NCI-H1048 (cell line): ENCODE results near the gene PPDPF.

Experiments used
- DNase-seq: peaks from one replicate; lab custom pipeline; 2025; lab: John Stamatoyannopoulos, UW

PPDPF gene

DNA sequence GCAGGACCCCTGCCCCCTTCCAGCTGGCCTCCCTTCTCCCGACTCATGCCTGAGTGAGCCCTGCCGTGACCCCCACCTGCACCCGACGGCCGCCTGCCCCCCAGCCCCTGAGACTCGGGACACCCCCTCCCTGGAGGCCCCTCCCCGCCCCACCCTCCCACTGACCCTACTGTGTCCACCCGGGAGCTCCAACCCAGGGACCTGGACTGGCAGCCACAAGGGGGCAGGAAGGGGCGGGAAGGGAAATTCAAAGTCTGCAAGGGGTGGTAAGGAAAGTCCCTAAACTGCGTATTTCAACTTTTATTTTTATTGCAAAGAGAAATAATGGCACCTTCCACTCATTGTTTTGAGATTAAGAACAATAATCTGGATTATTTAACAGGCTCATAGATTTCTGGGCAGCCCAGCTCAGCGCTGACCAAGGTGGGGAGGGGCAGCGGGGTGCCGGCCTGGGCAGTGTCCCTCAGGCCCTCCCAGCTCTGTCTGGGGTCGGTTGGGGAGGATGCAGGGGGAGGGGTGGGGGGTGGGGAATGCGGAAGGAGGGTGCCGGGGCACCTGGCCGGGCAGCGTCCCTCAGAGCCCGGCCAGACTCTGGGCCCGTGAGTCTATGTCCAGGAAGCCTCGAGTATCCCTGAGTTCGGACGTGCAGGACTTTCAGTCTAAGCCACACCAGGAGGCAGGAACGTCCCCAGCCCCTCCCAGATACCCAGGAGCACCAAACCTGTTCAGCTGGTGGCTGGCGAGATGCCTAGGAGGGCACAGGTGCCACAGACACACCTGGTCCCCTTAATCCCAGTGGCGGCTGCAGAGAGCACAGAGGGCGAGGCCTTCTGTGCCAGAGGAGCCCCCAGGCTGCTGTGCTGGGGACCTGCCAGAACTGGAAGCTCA lies 17.9 kb downstream of the PPDPF start:
- DNase-seq, result no peak

DNA sequence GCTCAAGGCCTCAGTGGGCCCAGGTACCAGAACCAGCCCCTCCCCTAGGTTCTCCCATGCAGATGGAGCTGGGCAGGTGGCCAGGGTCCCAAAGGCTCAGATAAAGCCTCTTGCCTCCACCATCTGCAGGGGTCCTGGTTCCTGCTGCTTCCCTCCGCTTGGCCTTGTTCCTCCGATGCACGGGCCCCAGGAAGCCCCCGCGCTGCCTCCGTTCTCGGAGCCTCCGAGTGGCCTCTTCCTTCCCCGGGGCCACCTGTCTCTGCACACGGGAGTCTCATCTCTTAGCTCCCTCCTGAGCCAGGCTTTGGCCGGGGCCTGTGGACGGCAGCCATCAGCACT lies 18.5 kb downstream of the PPDPF start:
- DNase-seq, result no peak

DNA sequence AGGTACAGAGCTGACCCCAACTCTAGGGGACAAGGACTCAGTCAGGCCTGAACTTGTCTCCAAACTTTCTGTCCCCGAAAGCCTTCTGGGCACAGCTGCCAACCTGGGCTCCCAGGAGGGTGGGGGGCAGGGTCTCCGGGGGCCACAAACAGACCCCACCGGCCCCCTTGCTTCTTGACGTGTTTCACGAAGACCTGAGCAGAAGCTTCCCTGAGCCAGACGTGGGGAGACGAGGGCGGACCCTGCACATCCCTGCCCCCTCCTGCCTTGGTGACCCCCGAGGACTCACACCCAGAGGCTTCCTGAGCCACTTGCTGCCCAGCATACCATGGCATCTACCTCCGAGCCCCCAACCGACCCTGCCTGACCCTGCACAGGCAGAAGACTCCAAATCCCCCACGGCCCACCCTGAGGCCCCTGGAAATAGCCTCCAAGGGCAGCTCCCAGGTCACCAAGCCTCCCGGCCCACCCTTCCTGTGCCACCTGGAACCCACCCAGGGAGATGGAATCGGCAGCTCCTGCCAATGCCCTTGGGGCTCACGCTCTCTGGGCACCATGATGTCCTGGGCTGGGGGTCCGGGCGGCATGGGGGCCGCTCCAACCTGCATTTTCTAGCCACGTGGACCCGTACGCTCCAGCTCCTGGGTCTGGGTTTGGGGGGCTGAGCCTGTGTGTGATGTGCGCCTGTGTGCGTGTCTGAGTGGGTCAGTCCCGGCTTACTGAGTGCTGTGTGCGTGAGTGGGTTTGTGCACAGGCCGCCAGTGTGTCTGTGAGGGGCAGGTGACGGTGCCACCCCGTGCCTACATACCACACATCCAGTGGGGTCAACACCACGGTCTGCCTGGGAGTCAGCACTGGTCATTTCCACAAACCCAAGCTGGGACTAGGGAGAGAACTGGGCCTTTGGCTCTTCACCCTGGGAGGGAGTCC lies 19.1 kb downstream of the PPDPF start:
- no peak for DNase-seq

DNA sequence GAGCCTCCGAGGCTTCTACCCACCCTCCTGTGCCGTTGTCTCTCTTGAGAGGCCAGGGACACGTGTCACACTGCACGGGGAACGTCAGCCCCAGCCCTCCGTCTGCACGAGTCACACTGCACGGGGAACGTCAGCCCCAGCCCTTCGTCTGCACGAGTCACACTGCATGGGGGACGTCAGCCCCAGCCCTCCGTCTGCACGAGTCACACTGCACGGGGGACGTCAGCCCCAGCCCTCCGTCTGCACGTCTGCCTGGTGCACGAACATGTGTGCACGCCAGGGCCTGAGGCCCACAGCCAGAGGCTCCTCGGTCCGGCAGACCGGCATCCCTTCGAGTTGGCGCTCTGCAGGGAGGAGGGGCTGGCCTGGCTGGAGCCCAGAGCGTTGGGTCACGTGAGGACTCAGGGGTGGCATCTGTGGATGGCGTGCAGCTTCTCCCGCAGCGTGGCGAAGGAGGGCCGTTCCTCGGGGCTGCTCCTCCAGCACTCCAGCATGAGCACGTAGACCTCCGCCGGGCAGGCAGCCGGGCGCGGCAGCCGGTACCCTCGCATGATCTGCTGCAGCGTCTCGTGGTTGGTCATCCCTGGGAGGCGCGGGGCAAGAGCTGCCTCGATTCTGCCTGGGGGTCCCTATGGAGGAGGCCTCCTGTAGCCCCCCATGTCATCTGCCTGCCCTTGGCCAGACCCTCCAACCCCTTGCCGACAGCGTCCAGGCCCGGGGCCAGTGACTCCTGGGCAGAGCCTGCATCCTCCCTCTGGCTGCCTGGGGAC lies 20.0 kb downstream of the PPDPF start:
- no peak for DNase-seq

DNA sequence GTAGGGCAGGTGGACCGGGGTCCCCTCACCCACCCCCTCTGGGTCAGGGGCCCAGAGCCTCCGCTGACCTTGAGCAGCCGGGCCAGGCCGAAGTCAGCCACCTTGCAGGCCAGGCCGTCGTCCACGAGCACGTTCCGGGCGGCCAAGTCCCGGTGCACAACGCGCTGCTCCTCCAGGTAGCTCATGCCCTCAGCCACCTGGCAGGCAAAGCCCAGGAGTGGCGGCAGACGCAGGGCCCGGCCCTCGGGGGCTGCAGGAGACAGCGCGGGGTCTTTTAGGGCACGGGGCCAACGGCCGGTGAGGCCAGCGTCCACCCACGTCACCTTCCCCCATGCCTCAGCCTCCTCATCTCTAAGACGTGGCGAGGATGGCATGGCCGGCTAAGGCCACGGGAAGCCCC lies 20.8 kb downstream of the PPDPF start:
- DNase-seq, result no peak

DNA sequence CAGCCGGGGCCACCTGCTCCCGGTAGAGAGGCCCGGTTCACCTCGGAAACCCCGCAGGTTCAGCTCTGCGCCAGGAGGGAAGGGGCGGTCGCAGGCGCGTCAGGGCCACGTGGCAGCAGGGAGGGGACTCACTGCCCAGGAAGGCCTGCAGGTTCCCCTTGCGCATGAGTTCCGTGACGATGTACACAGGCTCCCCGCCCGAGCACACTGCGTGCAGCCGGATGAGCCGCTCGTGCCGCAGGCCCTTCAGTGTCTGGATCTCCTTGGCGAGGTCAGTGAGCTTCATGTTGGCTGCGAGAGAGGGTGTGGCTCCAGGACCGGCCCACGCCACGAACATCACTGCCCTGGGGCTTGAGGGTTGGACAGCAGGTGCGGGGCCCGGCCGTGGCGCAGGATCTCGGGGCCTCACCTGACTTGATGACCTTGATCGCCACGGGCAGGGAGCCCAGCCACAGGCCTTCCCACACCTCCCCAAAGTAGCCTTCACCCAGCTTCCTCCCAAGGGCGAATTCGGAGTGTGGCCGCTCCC lies 21.5 kb downstream of the PPDPF start:
- DNase-seq, result no peak

DNA sequence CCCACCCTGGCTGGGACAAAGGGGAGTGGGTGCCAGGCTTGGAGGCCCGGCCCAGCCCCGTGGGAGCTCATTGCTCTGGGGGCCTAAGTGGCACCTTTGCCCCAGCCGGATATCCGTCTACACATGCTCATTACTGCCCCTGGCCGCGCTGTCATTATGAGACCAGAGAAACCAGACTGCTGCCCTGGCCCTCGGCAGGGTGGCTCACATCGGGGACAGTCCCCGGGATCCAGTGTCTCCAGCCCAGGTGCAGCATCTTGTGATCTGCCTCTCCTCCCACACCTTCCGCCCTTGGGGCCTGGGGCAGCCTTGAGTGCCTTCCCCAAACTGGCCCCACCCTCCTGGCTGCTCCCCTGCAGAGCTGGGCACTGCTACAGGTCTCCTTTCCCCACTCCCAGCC lies 22.1 kb downstream of the PPDPF start:
- DNase-seq, result no peak

DNA sequence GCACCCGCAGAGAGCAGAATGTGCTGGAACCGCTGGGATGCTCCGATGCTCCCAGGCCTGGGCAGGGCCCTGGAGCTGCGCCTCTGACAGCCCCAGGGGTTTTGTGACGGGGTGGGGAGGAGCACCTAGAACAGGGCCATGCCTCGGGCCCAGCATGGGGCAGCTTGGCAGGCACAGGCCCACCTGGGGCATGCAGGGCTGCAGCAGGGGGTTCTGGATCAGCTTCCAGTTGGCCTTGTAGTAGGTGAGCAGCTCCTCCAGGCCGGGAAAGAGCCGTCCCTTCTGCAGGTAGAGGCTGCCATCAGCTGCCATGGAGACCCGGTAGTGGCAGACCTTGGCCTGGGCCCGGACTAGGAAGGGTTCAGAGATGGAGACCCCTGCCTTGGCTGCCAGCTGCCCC lies 22.6 kb downstream of the PPDPF start:
- DNase-seq, result no peak

DNA sequence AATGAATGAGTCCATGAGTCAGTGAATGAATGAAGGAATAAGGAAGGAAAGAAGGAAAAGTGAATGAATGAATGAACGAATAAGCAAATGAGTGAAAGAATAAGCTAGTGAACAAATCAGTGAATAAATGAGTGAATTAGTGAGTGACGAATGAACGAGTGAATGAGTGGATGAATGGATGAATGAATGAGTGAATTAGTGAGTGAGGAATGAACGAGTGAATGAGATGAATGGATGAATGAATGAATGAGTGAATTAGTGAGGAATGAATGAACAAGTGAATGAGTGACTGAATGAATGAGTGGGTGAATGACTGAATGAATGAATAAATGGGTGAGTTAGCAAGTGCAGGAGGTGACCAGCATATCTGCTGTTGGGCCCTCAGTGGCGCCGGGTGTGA lies 23.2 kb downstream of the PPDPF start:
- DNase-seq, result no peak

DNA sequence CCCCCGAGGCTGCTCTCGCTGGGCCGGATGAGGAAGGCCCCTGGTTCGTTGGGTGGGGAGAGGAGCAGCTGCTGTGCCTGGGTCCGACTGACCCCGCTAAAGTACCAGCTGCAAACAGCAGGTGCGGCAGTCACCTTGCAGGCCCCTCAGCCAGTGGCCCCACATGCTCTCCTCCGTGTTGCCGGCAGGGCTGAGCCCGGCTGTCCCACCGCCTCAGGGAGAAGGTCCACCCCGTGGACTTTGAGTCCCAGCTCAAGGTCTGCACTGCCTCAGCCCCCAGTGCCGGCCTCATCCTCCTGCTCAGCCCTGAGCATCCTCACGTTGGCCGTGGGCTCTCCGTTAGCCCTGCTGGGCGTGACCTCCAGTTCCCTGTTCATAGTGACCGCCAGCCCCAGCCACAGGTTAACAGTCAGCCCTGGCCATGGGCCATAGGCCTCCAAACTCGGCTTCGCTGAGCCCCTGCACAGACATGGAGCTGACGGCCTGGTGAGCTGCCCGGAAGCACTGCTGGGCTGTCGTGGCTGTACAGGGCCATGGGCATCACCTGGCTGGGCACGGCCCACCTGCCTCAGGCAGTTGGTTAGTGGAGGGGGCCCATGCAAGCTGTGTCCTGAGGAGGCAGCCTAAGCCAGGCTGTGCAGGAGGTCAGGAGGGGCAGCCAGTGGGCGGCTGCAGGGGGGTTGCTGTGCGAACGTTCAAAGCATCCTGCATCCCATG lies 23.8 kb downstream of the PPDPF start:
- no peak for DNase-seq

DNA sequence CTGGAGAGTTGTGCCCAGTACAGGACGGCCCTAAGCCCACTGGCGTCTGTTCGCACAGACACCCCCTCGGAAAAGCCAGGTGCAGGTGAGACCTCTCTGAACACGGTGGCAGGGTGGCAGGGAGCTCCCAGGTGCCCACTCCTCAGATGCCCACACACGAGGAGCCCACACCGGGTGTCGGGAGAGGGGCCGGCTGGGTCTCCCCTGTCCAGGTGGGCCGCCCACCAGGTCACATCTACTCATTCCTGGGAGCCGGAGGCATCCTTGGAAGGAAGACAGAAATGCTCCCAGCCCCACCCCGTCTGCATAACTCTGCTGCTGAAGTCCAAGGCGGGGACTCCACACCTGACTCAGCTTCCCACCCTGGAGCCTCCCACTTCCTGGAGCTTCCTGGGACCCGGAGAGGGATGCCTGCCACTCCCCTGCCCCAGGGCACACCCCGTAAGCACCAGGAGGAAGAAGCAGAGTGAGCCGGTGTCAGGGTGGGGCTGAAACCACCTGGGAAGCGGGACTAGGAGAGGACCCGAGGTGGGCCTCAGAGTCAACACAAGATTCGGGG lies 24.5 kb downstream of the PPDPF start:
- DNase-seq, result no peak

DNA sequence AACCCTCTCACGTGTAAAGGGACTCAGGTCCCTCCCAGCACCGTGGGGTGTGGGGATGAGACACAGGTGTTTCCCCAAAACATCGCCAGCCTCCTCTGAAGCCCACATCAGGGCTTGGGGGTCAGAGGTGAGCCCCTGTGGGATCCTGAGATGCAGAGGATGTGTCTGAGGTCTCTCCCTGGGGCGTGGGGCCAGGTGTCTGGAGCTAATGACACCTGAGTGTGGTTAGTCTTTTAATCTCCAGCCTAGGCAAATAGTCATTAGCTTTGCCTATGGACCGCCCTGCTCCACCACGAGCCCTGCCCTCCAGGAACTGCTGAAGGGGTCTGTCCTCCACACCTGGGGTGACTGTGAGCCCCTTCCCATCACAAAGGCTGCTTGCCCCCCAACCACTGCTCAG lies 25.2 kb downstream of the PPDPF start:
- DNase-seq, result no peak

DNA sequence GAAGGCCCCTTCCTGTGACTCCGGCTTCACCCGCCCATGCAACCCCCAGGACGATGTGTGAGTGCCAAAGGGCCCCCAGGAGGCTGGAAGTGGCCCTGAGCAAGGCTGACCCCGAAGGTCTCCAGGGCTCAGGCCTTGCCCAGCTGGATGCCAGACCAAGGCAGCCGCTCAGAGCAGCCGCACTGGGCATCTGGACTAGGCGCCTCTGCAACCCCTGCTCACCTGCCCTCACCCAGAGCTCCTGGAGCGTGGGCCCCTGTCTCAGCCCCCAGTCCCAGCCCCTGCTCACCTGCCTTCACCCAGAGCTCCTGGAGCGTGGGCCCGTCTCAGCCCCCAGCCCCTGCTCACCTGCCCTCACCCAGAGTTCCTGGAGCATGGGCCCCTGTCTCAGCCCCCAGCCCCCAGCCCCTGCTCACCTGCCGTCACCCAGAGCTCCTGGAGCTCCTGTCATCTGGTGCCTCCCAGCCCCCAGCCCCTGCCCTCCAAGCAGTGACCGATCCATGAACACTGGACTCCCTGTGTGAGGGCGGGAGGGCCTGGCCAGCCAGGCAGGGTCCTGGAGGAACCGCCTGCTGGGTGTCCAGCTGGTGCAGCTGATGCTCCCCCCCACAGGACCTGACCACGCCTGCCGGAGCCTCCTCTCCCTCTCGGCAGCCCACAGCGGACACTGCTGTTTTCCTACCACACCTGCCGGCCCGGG lies 25.8 kb downstream of the PPDPF start:
- DNase-seq, result no peak

DNA sequence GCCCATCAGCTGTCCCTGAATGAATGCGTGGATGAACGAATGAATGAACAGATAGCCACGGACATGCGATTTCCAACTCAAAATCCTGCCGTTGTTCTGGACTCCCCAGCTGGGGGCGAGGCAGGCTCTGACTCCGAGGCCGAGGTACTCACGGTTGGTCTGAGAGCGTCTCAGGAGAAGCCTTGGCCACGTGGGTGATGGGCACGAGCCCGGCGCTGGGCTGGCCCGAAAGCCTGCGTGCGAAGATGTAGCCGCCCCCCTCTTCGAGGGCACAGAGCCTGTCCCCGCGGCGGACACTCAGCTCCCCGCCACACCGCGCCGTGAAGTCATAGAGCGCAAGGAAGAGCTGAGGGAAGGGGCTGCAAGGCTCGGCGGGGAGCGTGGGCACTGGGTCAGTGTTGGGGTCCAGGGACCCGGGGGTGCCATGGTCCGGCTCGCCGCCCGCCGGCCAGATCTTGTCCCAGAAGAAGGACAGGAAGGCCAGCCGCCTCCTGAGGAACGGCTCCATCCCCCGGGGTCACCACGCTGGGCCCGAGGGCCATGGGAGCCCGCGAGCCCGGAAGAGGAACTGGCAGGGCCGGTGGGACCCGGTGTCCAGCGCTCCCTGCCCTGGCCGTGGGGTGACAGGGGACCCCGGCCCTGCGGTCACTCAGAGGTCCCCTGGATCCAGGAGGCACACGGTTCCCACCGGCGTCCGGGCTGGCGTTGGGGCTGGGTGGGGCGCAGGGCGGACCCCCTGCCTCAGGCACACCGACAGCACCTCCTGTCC lies 26.6 kb downstream of the PPDPF start:
- DNase-seq, result no peak

DNA sequence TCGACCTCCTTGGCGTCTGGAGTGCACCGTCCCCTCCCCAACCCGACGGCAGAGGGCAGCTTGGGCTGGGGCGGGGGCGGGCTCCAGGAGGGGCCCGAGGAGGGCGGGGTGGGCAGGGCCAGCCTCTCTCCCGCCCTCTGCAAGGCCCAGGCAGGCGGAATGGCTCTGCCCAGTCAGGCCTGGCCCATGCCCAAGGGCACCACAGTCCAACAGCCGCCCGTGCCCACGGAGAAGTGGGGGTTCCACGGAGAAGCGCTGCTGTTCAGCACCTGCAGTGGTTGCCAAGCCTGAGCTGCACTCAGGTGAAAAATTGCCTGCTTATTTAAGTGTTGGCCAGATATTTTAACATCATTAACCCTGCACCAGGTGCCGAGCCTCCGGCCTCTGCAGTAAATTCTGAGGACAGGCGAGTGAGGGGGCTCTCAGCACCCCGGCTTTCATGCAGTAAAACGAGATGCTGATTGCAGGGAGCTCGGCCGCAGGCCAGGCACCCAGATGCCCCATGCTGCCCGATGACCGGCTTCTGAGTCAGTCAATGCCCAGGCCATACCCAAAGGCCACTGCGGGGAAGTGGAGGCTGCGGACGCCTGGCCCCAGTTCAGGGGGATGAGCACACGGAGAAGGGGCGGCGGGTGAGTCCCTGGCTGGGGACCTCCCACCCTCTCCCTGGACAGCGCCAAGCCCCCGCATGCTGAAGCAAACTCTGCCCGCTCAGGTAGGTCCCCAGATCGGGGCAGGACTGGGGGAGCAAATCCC lies 27.3 kb downstream of the PPDPF start, which contains the start of gene SRMS:
Gene SRMS, minus strand, starts transcription at position 25 of the 756 bp plus-strand sequence. CDS start 286 bp downstream, outside the sequence.
- DNase-seq, result no peak

DNA sequence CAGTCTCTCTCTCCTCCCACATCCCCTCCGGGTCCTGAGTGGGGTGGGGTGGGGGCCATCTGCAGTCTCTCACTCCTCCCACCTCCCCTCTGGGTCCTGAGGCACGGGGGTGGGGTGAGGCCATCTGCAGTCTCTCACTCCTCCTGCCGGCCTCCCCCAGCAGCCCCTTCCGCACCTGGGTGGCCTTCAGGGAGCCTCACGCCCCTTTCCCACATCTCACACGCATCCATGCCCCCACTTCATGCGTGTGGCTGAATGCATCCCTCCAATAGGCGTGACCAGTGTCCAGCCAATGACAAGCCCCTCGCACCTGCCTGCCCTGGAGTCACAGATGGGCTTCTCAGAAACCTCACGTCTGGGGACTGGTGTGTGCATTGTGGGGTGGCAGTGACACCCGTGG lies 28.0 kb downstream of the PPDPF start:
- DNase-seq, result no peak

DNA sequence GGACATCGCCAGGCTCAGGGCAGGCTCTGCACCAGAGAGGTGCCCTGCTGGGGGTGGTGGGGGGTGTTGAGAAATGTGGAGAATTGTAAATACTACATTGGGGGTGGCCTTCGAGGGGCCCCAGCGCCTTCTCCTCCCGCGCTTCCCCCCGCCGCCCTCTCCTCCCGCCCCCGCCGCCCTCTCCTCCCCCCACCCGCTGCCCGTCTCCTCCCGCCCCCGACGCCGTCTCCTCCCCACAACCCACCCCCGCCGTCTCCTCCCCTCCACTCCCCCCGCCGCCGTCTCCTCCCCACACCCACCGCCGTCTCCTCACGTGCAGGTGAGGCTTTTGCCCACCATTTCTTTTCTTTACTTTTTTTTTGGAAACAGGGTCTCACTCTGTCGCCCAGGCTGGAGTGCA lies 28.5 kb downstream of the PPDPF start:
- DNase-seq, result no peak

DNA sequence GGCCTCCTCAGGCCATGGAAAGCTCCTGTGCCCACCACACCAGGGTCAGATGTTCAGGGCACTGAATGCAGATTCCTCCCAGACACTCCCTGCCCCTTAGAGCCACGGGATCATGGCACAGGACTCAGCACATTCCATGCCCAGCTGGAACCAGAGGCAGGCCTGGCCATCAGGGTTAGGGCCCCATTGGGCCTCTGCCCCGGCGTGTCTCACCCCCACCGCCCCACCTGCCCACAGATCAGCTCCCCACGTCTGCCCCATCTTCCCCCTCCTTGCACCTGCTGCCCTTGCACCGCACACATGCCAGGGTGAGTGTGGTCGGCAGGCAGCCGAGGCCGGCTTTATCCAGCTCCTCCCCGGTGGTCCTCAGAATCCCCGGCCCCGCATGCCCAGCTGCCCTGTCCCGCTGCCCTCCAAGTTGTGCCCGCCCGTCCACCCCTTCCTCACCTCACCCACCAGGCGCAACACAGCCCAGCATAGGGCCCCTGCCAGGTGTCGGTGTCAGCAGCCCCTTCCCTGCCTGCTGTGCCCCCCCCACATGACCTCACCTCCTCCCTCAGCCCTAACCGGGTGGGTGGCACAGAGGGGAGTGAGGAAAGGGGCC lies 29.2 kb downstream of the PPDPF start:
- no peak for DNase-seq
